NCI-H510A treated with DMSO at 0.1 percent for 48 hours (cell line): ENCODE data around the gene INPP5E.
A peak's percentile ranks its signal among the peaks of the same experiment; 100 is the strongest.
"Not testable (repeated sequence)": the region's sequence is repeated elsewhere in the genome, so short reads cannot be mapped to it uniquely, and the experiment has no call there.

Experiments used
- DNase-seq: peaks from one replicate; lab custom pipeline; 2025; lab: John Stamatoyannopoulos, UW

Gene INPP5E

GRCh38 chr9:136429683-136430491, 9.8 kb downstream of the INPP5E start:
- DNase-seq = no peak

GRCh38 chr9:136429075-136429628, 10.5 kb downstream of the INPP5E start:
- DNase-seq = no peak

DNA sequence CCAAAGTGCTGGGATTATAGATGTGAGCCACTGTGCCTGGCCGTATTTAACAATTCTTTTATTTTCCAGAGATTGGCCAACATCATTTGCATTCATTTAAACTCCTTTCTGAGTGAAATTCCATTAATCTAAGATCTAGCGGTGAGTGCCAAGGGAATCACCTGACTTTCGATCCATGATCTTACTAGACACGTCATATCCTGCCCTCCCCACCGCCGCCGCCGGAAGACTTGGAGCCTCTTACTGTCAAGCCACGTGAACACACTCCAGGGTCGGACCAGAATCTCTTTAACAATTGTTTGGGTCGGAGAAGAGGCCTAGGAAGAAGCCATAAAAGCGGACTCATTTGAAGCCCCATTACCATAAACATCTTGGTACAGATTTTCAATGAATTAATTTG, 12.9 kb downstream of the INPP5E start:
- DNase-seq = no peak

GRCh38 chr9:136425367-136425766, 14.3 kb downstream of the INPP5E start:
- not testable (repeated sequence) for DNase-seq

DNA sequence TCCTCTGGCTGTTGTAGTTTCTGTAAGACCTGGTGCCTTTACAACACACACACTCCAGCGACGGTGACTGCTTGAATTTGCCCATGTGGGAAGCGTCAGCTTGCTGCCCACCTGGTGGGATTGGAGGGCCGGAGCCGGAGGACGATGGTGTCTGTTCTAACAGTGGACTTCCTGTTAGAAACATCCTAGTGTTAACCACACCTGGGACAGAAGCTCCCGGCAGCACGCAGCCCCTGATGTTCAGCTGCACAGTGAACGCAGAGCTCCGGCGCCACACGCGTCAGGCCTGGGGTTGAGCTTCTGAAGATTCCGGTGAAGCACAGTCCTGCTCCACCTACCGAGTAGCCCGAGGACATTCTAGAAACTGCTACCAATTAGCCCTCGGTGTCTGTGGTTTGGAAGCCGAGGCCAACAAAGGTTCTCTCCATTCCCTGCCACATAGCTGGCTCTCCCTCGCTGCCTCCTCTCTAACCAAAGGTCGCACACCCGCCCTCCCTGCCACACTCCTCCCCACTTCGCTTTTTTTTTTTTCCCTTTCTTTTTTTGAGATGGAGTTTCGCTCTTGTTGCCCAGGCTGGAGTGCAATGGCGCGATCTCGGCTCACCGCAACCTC, 14.8 kb downstream of the INPP5E start:
- no peak for DNase-seq

- no peak for DNase-seq
Observed at GRCh38 chr9:136423432-136424146, 16.1 kb downstream of the INPP5E start.

- DNase-seq = no peak
Observed at GRCh38 chr9:136422876-136423275, 16.8 kb downstream of the INPP5E start.

GRCh38 chr9:136421791-136422190, 17.9 kb downstream of the INPP5E start:
- no peak for DNase-seq

- no peak for DNase-seq
Observed at GRCh38 chr9:136419092-136419420, 20.6 kb downstream of the INPP5E start.

DNA sequence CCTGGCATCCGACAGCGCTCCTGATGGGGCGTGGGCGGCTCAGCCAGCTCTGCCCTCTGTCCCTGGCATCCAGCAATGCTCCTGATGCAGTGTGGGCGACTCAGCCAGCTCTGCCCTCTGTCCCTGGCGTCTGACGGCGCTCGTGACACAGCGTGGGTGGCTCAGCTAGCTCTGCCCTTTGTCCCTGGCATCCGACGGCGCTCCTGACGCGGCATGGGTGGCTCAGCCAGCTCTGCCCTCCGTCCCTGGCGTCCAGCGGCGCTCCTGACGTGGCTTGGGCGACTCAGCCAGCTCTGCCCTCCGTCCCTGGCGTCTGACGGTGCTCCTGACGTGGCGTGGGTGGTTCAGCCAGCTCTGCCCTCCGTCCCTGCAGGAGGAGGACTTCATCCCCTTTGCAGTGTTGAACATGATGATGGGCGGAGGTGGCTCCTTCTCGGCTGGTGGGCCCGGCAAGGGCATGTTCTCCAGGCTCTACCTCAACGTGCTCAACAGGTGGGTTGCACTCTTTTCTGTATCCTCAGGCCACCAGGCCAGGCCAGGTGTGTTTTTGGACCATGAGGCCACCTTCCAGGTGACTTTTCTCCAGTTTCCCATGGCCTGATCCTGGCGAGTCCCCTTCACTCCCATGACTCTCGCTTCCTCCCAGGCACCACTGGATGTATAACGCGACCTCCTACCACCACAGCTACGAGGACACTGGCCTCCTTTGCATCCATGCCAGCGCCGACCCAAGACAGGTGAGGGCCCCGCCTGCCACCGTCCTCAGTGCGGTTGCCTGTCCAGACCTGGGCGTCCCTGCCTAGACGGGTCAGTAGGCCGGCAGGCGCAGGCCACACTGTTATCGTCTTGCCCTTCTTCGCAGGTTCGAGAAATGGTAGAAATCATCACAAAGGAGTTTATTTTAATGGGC, 21.2 kb downstream of the INPP5E start:
- DNase-seq = no peak

DNA sequence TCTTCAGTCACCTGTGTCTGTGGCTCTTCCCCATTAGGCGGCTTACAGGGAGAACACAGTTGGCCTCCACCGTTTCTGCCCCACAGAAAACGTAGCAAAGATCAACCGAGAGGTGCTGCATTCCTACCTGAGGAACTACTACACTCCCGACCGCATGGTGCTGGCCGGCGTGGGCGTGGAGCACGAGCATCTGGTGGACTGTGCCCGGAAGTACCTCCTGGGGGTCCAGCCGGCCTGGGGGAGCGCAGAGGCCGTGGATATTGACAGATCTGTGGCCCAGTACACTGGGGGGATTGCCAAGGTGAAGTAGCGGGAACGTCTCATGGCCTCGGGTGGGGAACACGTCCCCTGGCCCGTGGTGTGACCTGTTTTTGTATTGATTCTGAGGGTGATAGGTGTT, 22.7 kb downstream of the INPP5E start:
- no peak for DNase-seq

DNA sequence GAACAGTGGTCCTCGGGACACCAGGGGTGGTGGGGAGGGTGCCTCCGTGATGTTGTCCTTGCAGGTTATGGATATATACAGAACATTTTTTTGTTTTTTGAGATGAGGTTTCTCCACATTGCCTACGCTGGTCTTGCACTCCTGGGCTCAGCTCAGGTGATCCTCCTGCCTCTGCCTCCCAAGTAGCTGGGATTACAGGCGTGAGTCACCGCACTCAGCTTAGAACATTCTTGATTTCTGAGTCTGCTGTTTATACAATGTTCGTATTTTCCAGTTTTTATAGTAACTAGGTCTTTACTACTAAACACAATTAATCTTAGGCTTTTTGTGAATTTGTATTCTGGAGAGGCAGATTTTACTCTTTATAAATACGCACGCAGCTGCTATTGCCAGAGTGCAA, 23.2 kb downstream of the INPP5E start:
- no peak for DNase-seq

DNA sequence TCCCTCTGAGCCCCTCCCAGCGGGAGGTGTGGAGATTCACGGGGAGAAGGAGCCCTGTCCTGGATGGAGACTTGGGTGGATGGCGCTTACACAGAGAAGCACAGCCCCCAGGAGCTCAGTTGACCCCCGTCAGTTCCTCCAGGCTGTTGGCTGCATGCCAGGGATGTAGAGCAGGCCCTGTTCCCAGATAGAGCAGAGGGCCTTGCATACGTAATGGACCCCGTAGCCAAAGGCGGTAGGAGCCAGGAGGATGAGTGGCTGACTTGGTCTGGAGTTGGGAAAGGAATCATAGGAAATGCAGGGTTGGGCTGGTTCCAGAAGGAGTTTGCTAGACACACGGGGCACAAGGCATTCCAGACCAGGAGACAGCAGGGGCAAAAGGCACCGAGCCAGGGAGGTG, 26.7 kb downstream of the INPP5E start:
- no peak for DNase-seq

DNA sequence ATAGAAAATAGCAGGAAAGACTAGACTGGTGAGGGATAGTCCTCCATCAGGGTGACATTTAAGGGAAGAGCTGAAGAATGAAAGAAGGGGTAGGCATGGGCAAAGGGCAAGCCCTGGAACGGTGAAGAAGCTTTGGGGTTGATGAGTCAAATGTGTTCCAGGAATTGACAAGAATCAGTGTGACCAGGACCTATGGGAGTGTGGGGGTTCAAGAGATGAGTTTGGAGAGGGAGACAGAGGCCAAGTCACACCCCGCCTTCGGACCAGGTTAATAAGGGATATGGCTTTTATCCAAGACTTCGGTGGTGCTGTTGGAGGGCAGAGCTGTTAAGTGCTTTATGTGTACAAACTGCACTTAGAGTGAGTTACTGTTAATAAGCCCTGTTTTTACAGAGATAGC, 28.3 kb downstream of the INPP5E start:
- no peak for DNase-seq

GRCh38 chr9:136410500-136411287, 29.0 kb downstream of the INPP5E start, which contains the start of the genes ENTR1 and PMPCA:
Gene ENTR1 (minus strand): TSS chr9:136410614. CDS start chr9:136410397, 217 bp downstream.
Gene PMPCA (plus strand): TSS chr9:136410658. CDS start chr9:136410669, 11 bp downstream.
- peak; percentile 74 for DNase-seq

DNA sequence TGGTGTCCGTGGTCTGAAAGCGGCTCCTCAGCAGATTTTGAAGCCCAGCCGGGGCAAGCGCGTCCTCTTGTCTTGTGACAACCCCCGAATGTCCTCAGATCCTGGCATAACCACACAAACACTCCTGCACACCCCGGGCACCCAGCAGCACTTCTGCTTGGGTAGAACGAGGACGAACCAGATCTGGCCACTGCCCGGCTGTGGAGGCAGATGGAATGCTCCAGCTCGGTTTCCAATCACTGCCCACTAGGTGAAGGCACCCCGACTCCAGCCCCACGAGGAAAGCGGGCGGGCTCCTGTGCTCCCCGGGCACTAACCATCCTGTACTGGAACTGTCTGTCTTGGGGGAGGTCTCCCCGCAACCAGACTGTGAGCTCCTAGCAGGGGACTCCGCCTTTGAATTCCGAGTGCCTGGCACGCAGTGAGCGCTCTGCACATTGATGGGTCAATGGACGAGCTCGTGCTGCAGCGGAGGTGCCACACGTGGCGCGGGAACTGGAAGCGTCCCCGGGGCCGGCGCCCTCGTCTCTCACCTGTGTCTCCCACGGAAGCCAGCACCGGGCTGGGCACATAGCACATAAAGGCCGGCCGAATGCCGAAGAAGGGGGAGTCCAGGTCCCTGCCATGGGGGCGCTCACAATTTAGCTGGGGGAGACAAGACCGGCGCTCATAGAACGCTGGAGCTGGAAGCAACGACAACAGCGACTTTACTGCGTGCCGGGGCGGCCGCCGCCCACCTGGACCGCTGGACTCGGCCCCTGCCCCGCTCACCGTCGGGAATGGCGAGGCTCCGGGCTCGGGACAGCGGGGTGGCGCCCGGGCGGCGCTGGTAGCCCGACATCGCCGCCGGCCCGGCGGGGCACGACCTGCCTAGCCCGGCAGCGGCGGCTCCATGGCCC, 29.8 kb downstream of the INPP5E start:
- DNase-seq = peak; percentile 5

DNA sequence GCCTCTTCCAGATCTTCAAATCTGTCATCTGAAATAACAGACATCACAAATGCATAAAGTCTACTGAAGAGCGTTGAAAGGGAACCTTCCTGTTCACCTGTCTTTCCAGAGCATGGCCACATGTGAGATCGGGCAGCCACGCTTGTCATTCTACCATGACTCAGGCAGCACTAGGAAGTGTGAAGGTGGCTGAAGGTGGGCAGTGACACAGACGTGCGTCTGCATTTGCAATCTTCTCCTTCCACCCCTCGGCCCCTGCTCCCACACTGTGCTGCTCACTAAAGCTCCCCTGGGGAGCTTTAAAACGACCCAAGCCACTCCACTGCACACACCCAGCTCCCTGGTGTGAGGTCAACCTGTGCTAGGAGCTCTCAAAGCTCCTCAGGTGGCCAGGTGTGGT, 31.7 kb downstream of the INPP5E start:
- DNase-seq = no peak

- not testable (repeated sequence) for DNase-seq
Observed at GRCh38 chr9:136407061-136407460, 32.6 kb downstream of the INPP5E start.

- not testable (repeated sequence) for DNase-seq
Observed at GRCh38 chr9:136405904-136406303, 33.7 kb downstream of the INPP5E start.

DNA sequence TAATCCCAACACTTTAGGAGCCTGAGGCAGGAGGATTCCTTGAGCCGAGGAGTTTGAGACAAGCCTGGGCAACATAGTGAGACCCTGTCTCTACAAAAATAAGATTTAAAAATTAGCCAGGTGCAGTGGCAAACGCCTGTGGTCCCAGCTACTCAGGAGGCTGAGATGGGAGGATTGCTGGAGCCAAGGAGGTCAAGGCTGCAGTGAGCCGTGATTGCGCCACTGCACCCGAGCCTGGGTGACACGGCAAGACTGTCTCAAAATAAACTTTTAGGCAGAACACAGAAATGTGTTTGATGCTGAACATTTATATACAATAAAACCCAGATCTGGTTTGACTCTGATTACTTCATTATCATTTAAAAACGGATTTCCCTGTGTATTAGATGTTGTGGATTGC, 34.2 kb downstream of the INPP5E start:
- no peak for DNase-seq
